ENCODE data around the gene CYLD.

Gene CYLD

DNA sequence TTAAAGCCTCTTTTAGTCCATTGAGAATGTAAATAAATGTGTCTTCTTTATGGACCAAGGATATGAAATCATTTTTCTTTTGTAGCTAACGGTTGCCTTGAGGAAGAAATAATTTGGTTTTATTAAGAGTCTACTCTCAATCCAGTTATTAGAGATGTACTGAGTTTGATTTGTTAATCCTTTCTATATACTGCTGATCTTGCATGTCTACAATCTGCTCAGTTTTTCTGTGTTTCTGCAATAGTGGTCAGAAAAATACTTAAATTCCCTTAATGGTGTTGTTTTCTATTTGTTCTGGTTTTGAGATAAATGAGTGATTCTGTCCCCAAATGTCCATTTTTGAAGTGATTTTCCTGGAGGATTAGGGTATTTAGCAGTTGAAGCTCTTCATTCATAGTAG lies 54.9 kb downstream of the CYLD start:
- DNase-seq (ENCODE audit: low read depth in 1 of 2, low spot score in 1 of 2) = no peak
- no peak overlapping the region for H3K4me3 ChIP-seq (replicated peaks; ENCODE audit: insufficient read depth, low read length)
- TF ChIP-seq SPI1 (IDR thresholded peaks at IDR 0.05; ENCODE audit: borderline replicate concordance, low read depth) (no peak), GABPA (IDR thresholded peaks at IDR 0.05; ENCODE audit: low read depth) (no peak), POLR2AphosphoS5 (IDR thresholded peaks at IDR 0.05; ENCODE audit: low read depth) (no peak)
- TF ChIP-seq, protein P1, sequence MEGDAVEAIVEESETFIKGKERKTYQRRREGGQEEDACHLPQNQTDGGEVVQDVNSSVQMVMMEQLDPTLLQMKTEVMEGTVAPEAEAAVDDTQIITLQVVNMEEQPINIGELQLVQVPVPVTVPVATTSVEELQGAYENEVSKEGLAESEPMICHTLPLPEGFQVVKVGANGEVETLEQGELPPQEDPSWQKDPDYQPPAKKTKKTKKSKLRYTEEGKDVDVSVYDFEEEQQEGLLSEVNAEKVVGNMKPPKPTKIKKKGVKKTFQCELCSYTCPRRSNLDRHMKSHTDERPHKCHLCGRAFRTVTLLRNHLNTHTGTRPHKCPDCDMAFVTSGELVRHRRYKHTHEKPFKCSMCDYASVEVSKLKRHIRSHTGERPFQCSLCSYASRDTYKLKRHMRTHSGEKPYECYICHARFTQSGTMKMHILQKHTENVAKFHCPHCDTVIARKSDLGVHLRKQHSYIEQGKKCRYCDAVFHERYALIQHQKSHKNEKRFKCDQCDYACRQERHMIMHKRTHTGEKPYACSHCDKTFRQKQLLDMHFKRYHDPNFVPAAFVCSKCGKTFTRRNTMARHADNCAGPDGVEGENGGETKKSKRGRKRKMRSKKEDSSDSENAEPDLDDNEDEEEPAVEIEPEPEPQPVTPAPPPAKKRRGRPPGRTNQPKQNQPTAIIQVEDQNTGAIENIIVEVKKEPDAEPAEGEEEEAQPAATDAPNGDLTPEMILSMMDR (IDR thresholded peaks at IDR 0.05; ENCODE audit: insufficient read depth, low read length) = no peak
- TF ChIP-seq, protein P2, sequence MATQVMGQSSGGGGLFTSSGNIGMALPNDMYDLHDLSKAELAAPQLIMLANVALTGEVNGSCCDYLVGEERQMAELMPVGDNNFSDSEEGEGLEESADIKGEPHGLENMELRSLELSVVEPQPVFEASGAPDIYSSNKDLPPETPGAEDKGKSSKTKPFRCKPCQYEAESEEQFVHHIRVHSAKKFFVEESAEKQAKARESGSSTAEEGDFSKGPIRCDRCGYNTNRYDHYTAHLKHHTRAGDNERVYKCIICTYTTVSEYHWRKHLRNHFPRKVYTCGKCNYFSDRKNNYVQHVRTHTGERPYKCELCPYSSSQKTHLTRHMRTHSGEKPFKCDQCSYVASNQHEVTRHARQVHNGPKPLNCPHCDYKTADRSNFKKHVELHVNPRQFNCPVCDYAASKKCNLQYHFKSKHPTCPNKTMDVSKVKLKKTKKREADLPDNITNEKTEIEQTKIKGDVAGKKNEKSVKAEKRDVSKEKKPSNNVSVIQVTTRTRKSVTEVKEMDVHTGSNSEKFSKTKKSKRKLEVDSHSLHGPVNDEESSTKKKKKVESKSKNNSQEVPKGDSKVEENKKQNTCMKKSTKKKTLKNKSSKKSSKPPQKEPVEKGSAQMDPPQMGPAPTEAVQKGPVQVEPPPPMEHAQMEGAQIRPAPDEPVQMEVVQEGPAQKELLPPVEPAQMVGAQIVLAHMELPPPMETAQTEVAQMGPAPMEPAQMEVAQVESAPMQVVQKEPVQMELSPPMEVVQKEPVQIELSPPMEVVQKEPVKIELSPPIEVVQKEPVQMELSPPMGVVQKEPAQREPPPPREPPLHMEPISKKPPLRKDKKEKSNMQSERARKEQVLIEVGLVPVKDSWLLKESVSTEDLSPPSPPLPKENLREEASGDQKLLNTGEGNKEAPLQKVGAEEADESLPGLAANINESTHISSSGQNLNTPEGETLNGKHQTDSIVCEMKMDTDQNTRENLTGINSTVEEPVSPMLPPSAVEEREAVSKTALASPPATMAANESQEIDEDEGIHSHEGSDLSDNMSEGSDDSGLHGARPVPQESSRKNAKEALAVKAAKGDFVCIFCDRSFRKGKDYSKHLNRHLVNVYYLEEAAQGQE (IDR thresholded peaks at IDR 0.05; ENCODE audit: insufficient replicate concordance, low read depth) = no peak
- no peaks in the 10 kb centered on the region for H3K27me3 ChIP-seq (ENCODE audit: insufficient read depth, poor library complexity, severe bottlenecking)
- H3K27ac ChIP-seq (replicated peaks) = no peak overlapping the region

DNA sequence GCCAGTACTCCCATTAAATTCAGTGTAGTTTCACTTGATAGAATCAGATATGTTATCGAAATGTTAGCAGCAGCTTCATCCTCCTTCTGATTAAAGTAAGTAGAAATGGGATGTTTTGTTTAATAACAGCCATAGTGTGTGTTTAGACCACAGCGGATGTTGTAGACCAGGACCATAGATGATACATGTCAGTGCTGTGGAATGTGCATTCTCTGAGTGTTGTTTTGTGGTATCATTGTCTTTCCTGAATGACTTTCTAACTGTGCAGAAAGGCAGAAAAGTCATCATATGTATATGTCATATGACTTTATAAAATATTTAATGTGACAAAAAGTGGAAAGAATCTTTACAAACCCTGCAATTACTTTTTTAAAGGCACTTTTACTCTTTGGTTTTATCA lies 55.6 kb downstream of the CYLD start:
- no peak for DNase-seq (ENCODE audit: low read depth in 1 of 2, low spot score in 1 of 2)
- Histone ChIP-seq H3K27me3 (ENCODE audit: insufficient read depth, poor library complexity, severe bottlenecking) (no peaks in the 10 kb centered on the region), H3K4me3 (replicated peaks; ENCODE audit: insufficient read depth, low read length) (no peak overlapping the region), H3K27ac (replicated peaks) (no peak overlapping the region)
- TF ChIP-seq SPI1 (IDR thresholded peaks at IDR 0.05; ENCODE audit: borderline replicate concordance, low read depth) (no peak), GABPA (IDR thresholded peaks at IDR 0.05; ENCODE audit: low read depth) (no peak), POLR2AphosphoS5 (IDR thresholded peaks at IDR 0.05; ENCODE audit: low read depth) (no peak)
- TF ChIP-seq, protein P2 (IDR thresholded peaks at IDR 0.05; ENCODE audit: insufficient replicate concordance, low read depth) = no peak
- TF ChIP-seq, protein P1 (IDR thresholded peaks at IDR 0.05; ENCODE audit: insufficient read depth, low read length) = no peak

DNA sequence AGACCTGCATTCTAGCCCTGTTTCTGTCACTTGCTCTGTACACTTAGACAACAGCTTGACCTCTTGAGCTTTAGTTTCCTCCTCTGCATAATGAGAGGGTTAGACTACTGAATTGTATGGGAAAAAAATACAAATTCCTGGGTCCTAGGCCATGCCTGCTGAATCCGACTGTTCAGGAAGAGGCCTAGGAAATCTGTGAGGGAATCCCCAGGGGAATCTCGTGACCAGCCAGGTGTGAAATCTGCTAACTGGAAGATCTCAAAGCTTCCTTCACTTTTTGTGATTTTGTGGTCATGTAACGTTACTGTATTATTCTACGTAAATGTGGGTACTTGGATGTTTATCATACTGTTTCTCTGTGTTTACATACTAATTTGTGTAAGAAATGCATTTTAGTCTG lies 58.2 kb downstream of the CYLD start:
- no peak for DNase-seq (ENCODE audit: low read depth in 1 of 2, low spot score in 1 of 2)

More for the DNA sequence above, 58.2 kb downstream of the CYLD start:
- Histone ChIP-seq H3K27ac (replicated peaks) (no peak overlapping the region), H3K4me3 (replicated peaks; ENCODE audit: insufficient read depth, low read length) (no peak overlapping the region), H3K27me3 (ENCODE audit: insufficient read depth, poor library complexity, severe bottlenecking) (no peaks in the 10 kb centered on the region)
- no peak for TF ChIP-seq GABPA (IDR thresholded peaks at IDR 0.05; ENCODE audit: low read depth)
- TF ChIP-seq, protein P1 (IDR thresholded peaks at IDR 0.05; ENCODE audit: insufficient read depth, low read length) = no peak
- no peak for TF ChIP-seq POLR2AphosphoS5 (IDR thresholded peaks at IDR 0.05; ENCODE audit: low read depth)
- TF ChIP-seq SPI1 (IDR thresholded peaks at IDR 0.05; ENCODE audit: borderline replicate concordance, low read depth) = no peak
- TF ChIP-seq, protein P2 (IDR thresholded peaks at IDR 0.05; ENCODE audit: insufficient replicate concordance, low read depth) = no peak
